GM12891 (cell line): Measurements from ENCODE around the gene C4orf17.

ENCODE experiments used
- PAX5 ChIP-seq: IDR thresholded peaks from 2 replicates; pipeline ENCODE4 v1.6.1; 2011; ENCODE audit warnings: low read length, moderate library complexity, mild to moderate bottlenecking; ENCODE audit not compliant: insufficient read depth, severe bottlenecking
- POLR2A ChIP-seq: IDR thresholded peaks from 2 replicates; pipeline ENCODE4 v1.6.1; 2011; ENCODE audit warnings: low read depth, low read length, control low read depth
- POLR2AphosphoS5 ChIP-seq: IDR thresholded peaks from 2 replicates; pipeline ENCODE4 v1.6.1; 2011; ENCODE audit warnings: low read depth, low read length, control low read depth
- POU2F2 ChIP-seq: IDR thresholded peaks from 2 replicates; pipeline ENCODE4 v1.6.1; 2011; ENCODE audit warnings: low read depth, mild to moderate bottlenecking, control low read depth, low read length, moderate library complexity
- SPI1 ChIP-seq: IDR thresholded peaks from 2 replicates; pipeline ENCODE4 v1.6.1; 2011; ENCODE audit warnings: low read depth, low read length, control low read depth
- TAF1 ChIP-seq: IDR thresholded peaks from 2 replicates; pipeline ENCODE4 v1.6.1; 2011; ENCODE audit warnings: low read depth, low read length, control low read depth

GRCh38 chr4:99564921-99565320 is 54.1 kb downstream of the C4orf17 start:
- TF ChIP-seq POLR2AphosphoS5 (no peak), POLR2A (no peak), PAX5 (no peak), TAF1 (no peak), POU2F2 (no peak), SPI1 (no peak)
